Embryonic facial prominence (tissue), 1 donor: ENCODE data around the gene SCGB1A1.
"Not testable (repeated sequence)": the region's sequence is repeated elsewhere in the genome, so short reads cannot be mapped to it uniquely, and the experiment has no call there.

ENCODE experiments used
- DNase-seq: peaks from one replicate; pipeline ENCODE4 v3.0.0-alpha.2; 2016; ENCODE audit errors: extremely low spot score

Gene SCGB1A1, protein sequence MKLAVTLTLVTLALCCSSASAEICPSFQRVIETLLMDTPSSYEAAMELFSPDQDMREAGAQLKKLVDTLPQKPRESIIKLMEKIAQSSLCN

GRCh38 chr11:62418733-62419132, at the start of gene SCGB1A1:
TSS of gene SCGB1A1 (plus strand) at chr11:62419033. CDS start at chr11:62419096, 63 bp downstream.
- no peak for DNase-seq

GRCh38 chr11:62370743-62371440, 47.9 kb upstream of the SCGB1A1 start:
- DNase-seq = no peak

GRCh38 chr11:62372871-62373270, 46.0 kb upstream of the SCGB1A1 start:
- DNase-seq = no peak

DNA sequence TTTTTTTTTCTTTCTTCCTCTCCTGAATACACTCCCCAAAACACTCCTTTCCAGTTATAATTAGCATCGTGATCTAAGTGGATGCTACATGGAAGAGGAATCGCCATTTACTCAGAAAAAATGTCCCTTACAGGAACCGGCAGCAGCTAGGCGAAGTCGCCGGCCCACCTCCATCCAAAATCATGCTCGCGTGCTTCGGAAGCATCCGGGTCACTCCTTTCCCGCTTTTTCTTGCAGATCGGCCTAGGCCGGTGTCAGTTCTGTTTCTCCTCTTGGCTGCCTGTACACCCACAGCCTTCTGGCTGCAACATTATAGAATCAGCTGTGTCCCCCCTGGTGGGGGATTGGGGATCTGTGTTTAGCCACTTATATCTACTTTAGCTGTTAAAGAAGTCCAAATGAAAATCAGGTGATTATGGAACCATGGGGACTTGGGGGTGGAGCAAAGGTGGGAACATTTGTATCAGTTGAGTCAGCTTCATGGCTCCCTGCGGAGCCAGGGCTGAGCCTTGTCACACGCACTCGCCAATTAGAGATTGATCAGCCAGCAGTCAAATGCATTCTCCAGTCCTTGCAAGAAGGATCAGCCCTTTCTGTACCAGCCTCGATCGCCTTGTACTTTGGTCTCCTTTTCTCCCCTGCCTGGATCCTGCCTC, 45.2 kb upstream of the SCGB1A1 start:
- DNase-seq = no peak

GRCh38 chr11:62374801-62375200, 44.0 kb upstream of the SCGB1A1 start:
- no peak for DNase-seq

GRCh38 chr11:62378459-62379063, 40.3 kb upstream of the SCGB1A1 start:
- not testable (repeated sequence) for DNase-seq

GRCh38 chr11:62379586-62379985, 39.2 kb upstream of the SCGB1A1 start:
- DNase-seq = not testable (repeated sequence)

GRCh38 chr11:62380821-62381245, 38.0 kb upstream of the SCGB1A1 start:
- DNase-seq = not testable (repeated sequence)

DNA sequence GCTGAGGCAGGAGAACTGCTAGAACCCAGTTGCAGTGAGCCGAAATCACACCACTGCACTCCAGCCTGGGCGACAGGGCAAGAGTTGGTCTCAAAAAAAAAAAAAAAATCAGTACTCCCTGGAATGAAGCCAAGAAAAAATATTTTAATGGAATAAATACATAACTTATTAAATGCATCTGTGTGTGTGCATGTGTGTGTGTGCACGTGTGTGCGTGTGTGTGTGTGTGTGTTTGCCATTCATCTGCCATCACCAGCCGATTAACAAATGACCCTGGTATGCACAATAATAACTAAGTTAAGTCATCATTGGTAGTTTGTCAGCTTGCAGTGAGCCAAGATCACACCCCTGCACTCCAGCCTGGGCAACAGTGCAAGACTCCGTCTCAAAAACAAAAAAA, 35.0 kb upstream of the SCGB1A1 start:
- DNase-seq = no peak

DNA sequence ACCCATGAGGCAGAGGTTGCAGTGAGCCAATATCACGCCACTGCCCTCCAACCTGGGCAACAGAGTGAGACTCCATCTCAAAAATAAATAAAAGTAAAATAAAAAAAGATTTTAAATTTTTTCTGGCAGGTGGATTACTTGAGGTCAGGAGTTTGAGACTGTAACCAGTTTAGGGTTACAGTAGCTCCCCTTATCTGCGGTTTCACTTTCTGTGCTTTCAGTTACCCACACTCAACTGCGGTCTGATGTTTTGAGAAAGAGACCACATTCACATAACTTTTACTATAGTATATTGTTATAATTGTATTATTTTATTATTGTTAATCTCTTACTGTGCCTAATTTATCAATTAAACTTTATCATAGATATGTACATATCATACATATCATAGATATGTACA, 32.8 kb upstream of the SCGB1A1 start:
- not testable (repeated sequence) for DNase-seq

DNA sequence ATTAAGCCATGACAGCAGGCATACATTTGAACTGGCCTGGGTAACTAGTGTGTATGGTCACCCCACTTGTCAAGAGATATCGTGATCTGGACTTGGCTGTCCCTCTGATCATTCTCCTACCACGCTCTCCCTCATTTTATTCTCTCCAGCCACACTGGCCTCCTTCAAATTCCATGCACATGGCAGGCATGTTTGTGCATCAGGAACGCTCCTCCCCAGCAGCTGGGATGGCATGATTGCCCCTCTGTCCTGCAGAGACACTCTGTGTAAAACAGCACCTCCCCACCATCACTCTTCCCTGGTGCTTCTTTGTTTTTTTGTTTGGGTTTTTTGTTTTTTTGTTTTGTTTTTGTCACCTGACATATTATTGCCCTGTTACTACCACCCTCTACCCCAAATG, 31.5 kb upstream of the SCGB1A1 start:
- DNase-seq = no peak

- no peak for DNase-seq
Measured at GRCh38 chr11:62388999-62389398, 29.8 kb upstream of the SCGB1A1 start.

- DNase-seq = no peak
Measured at GRCh38 chr11:62390237-62390636, 28.6 kb upstream of the SCGB1A1 start.

DNA sequence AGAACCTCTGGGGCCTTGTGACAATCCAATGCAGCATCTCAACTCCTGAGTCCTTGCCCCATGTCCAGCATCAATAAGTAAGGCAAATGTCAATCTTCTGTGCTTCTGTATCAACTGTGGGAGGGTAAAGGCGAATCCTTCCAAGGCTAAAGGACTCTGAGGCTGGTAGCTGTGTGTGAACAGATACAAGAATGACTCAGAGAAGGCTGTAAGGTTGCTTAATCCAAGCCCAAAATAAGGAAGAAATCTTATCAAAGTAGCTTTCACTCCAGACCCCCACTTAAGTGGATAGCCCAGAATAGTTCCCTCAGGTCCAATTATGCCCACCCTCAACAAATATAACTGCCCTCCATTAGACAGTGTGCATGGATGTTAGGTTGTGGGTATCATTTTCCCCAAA, 28.1 kb upstream of the SCGB1A1 start:
- DNase-seq = no peak

- no peak for DNase-seq
Measured at GRCh38 chr11:62391642-62392425, 27.0 kb upstream of the SCGB1A1 start.

DNA sequence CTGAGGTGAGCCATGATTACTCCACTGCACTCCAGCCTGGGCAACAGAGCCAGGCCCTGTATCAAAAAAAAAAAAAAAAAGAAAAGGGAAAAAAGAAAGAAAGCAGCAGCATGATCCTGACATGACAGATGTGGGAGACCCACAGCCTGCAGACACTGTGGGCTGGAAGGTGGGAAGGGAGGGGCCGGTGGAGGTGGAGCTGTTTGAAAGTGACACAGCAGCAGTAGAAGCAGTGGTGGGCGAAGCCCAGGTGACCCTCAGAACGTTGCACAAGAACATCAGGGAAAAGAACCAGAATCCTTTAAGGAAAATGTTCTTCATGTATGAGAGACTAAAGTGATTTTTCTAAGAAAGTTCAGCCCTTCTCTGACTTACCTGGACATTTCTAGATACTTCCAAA, 26.3 kb upstream of the SCGB1A1 start:
- no peak for DNase-seq

GRCh38 chr11:62393061-62393611, 25.7 kb upstream of the SCGB1A1 start:
- DNase-seq = no peak

DNA sequence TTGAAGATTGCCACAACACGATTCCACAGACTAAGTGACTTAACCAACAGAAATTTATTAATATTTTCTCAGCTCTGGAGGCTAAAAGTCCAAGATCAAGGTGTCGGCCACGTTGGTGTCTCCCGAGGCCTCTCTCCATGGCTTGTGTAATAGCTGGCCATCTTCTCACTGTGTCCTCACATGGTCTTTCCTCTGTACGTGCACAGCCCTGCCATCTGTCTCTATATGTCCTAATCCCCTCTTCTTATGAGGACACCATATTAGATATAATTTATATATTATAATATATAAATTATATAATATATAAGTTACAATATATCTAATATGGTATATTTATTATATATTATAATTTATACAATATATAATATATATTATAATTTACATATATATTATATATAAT, 25.1 kb upstream of the SCGB1A1 start:
- no peak for DNase-seq

DNA sequence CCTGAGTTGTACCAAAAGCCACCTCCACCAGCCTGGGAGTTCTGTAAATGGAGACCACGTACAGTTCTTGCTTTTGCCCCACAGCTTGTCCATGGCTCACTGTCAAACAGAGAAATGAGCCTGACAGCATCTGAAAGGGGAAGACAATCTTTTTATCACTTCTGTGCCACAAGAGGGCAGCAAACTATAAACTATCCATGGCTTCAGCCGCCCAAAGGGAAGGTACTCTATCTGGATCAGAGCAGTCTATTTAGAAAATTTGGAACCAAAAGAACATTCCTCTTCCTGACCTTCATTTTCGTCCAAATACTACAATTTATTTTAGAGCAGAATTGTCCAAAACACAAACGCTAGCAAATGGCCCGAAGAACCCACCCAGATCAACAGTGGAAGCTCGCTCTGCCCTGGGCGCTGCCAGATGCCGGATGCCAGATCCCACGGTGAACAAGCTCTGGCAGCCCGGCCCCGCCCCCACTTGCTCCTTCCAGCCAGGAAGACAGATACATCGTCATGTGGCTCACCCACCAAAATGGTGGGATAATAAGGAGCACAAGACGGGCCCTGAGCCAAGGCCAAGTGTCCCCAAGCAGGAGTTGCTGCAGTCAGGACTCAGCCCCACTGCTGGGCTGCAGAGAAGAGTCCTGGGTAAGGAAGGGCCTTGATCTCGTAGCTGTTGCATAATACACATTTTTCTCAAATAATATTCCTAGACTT, 23.9 kb upstream of the SCGB1A1 start:
- peak; percentile 77 for DNase-seq

DNA sequence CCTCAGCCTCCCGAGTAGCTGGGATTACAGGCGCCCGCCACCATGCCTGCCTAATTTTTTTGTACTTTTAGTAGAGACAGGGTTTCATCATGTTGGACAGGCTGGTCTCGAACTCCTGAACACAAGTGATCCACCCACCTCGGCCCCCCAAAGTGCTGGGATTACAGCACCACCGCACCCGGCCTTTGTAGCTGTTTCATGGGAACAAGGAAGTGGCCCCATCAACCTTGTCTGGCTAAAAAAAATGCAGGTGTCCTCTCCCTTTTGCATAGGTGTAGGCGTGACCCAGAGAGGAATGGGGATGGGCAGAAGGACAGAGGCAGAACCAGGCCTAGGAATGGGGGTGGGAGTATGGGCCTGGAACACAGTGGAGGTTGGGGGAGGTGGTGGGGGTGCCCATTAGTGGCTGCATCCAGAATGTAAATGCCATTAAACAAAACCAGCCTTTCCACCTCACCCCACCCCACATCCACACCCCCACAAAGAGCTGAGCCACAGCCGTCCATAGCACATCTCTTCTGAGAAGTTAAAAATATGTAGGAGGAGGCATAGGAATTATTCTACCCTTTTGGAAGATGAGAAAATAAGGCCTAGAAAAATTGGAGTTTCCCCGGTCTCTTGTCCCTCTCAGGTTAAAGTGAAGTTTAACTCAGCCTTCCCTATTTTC, 22.8 kb upstream of the SCGB1A1 start:
- DNase-seq = no peak
